NT2/D1 (cell line): ENCODE measurements around the gene ZNF613.

Experiments used
- SUZ12 ChIP-seq: IDR thresholded peaks from 2 replicates; pipeline ENCODE4 v1.6.1; 2011; ENCODE audit not compliant: insufficient read length, insufficient read depth; ENCODE audit errors: extremely low read depth
- YY1 ChIP-seq: IDR thresholded peaks from 2 replicates; pipeline ENCODE4 v1.6.1; 2011; ENCODE audit not compliant: insufficient read length, insufficient read depth
- ZNF274 ChIP-seq: IDR thresholded peaks from 2 replicates; pipeline ENCODE4 v1.6.1; 2011; ENCODE audit warnings: mild to moderate bottlenecking, low read depth, low read length

DNA sequence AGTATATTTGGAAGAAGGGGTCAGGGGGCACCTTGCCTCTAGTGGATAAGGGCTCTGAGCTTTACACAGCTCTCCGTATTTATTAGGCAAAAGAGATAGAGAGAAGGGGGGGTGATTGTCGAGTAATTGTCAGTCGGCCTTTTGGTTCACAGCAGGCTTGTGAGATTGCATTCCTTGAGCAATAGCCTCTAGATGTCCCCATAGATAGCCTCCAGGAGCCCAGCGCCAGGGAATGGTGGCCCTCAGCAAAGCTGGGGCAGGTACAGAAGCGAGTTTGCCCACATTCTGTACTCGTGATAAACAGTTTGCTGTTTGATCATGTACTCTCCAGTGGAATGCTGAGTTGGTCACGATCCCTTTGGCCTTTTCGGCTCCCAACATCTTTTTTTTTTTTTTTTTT, 4.6 kb downstream of the ZNF613 start:
- TF ChIP-seq ZNF274 (no peak), YY1 (no peak), SUZ12 (no peak)
